Panc1 (cell line): Measurements from ENCODE around the gene CLIP1.

Experiments
- CTCF ChIP-seq: fragments of 450-650 bp; IDR thresholded peaks from 2 replicates; pipeline ENCODE4 v1.5.1; 2017; ENCODE audit warnings: mild to moderate bottlenecking
- REST ChIP-seq, 2 experiments: IDR thresholded peaks; 2 replicates each; pipeline ENCODE4 v1.6.1; 2011 to 2012; ENCODE audit warnings: low read depth in 2 of 2, control low read depth in 1 of 2, low read length in 1 of 2, mild to moderate bottlenecking in 1 of 2, moderate library complexity in 1 of 2; ENCODE audit not compliant: insufficient read depth in 1 of 2

- TF ChIP-seq REST (IDR thresholded peaks at IDR 0.05; ENCODE audit: insufficient read depth in 1 of 2, low read depth in 2 of 2, low read length in 1 of 2) (no peak), CTCF (no peak)
Observed at GRCh38 chr12:122312926-122313325, 109.5 kb downstream of the CLIP1 start.
